IMR-90 (cell line): ENCODE measurements around the gene STAG1. TPM values are rescaled to one million over a fixed set of nuclear protein-coding genes. Genes with fewer than 3 reads are reported as not detected.
"Not testable (repeated sequence)": the region's sequence is repeated elsewhere in the genome, so short reads cannot be mapped to it uniquely, and the experiment has no call there.

Source experiments
- ATAC-seq: fragments of 200-7000 bp; cut with Tn5 transposase; 2 replicates; pipeline ENCODE4 v1.9.1; 2020; ENCODE audit warnings: low read depth, mild to moderate bottlenecking, moderate library complexity
- BruUV-seq: library from RNA; stranded (reverse); fragments of 400-500 nt; replicated peaks from 2 replicates; lab custom pipeline; 2021; lab: Mats Ljungman, UMichigan
- CTCF ChIA-PET: fragments of 300-600 bp; formaldehyde crosslinking; extraction: SDS; loops from one replicate; lab custom pipeline; 2021; ENCODE audit warnings: antibody characterized with exemption; lab: Yijun Ruan, JAX
- POLR2A ChIA-PET: fragments of 300-600 bp; sonication (Branson Sonifier 250); formaldehyde crosslinking; loops from one replicate; lab custom pipeline; 2022; ENCODE audit warnings: antibody characterized with exemption; ENCODE audit not compliant: unreplicated experiment; lab: Charles Lee
- DNase-seq: peaks from one replicate; pipeline ENCODE4 v3.0.0; 2013
- H2AFZ ChIP-seq: replicated peaks from 2 replicates; pipeline ENCODE3; 2013; ENCODE audit warnings: low read length, mild to moderate bottlenecking; ENCODE audit not compliant: poor library complexity
- H2AK5ac ChIP-seq: 2 replicates; pipeline ENCODE4 v1.6.1; 2013; ENCODE audit warnings: low read depth, low read length, inconsistent platforms
- H2AK9ac ChIP-seq: replicated peaks from 2 replicates; pipeline ENCODE3; 2013; ENCODE audit warnings: mild to moderate bottlenecking, low read depth, low read length, moderate library complexity; ENCODE audit not compliant: poor library complexity
- H2BK120ac ChIP-seq: 2 replicates; pipeline ENCODE4 v1.6.1; 2013; ENCODE audit warnings: low read depth, low read length, inconsistent platforms
- H2BK15ac ChIP-seq: 3 replicates; pipeline ENCODE4 v1.6.1; 2013; ENCODE audit warnings: low read depth, low read length, inconsistent platforms
- H2BK20ac ChIP-seq: 2 replicates; pipeline ENCODE4 v1.6.1; 2013; ENCODE audit warnings: low read depth, mild to moderate bottlenecking, inconsistent platforms, low read length, moderate library complexity
- H2BK5ac ChIP-seq: 2 replicates; pipeline ENCODE4 v1.6.1; 2013; ENCODE audit warnings: mild to moderate bottlenecking, low read depth, low read length, inconsistent platforms; ENCODE audit not compliant: poor library complexity, severe bottlenecking
- H3K14ac ChIP-seq: replicated peaks from 2 replicates; pipeline ENCODE4 v1.6.1; 2013; ENCODE audit warnings: low read depth, low read length, inconsistent platforms
- H3K18ac ChIP-seq: 2 replicates; pipeline ENCODE4 v1.6.1; 2013; ENCODE audit warnings: low read depth, low read length, control low read depth
- H3K23ac ChIP-seq: 2 replicates; pipeline ENCODE4 v1.6.1; 2013; ENCODE audit warnings: low read depth, low read length, inconsistent platforms
- H3K27ac ChIP-seq: 2 replicates; pipeline ENCODE4 v1.5.1; 2013; ENCODE audit warnings: mild to moderate bottlenecking, control low read depth, low read length; ENCODE audit not compliant: insufficient read depth
- H3K27me3 ChIP-seq: 2 replicates; pipeline ENCODE4 v1.6.1; 2013; ENCODE audit warnings: low read length; ENCODE audit not compliant: control insufficient read depth, insufficient read depth
- H3K36me3 ChIP-seq: 2 replicates; pipeline ENCODE4 v1.6.1; 2013; ENCODE audit warnings: low read length, mixed read lengths; ENCODE audit not compliant: control insufficient read depth, insufficient read depth
- H3K4ac ChIP-seq: 2 replicates; pipeline ENCODE4 v1.6.1; 2013; ENCODE audit warnings: low read depth, low read length, inconsistent platforms
- H3K4me1 ChIP-seq: 2 replicates; pipeline ENCODE4 v1.6.1; 2013; ENCODE audit warnings: low read length, mixed read lengths; ENCODE audit not compliant: control insufficient read depth, insufficient read depth
- H3K4me2 ChIP-seq: 2 replicates; pipeline ENCODE4 v1.6.1; 2013; ENCODE audit warnings: low read depth, mild to moderate bottlenecking, control low read depth, low read length, moderate library complexity
- H3K4me3 ChIP-seq: 2 replicates; pipeline ENCODE4 v1.5.1; 2013; ENCODE audit warnings: low read depth, mild to moderate bottlenecking, control low read depth, low read length, moderate library complexity; ENCODE audit not compliant: insufficient read depth
- H3K56ac ChIP-seq: 2 replicates; pipeline ENCODE4 v1.6.1; 2013; ENCODE audit warnings: low read length, inconsistent platforms; ENCODE audit not compliant: insufficient read depth; ENCODE audit errors: extremely low read depth
- H3K79me1 ChIP-seq, 2 experiments: 2 replicates each; pipeline ENCODE4 v1.6.1; 2013; ENCODE audit warnings: low read length in 2 of 2, inconsistent platforms in 1 of 2, low read depth in 1 of 2
- H3K9ac ChIP-seq: 2 replicates; pipeline ENCODE4 v1.6.1; 2013; ENCODE audit warnings: low read depth, low read length, control low read depth
- H3K9me1 ChIP-seq: 2 replicates; pipeline ENCODE4 v1.6.1; 2013; ENCODE audit warnings: low read length, inconsistent platforms; ENCODE audit not compliant: insufficient read depth
- H3K9me3 ChIP-seq: 2 replicates; pipeline ENCODE4 v1.6.1; 2013; ENCODE audit warnings: low read length; ENCODE audit not compliant: control insufficient read depth, insufficient read depth
- H4K20me1 ChIP-seq: 2 replicates; pipeline ENCODE4 v1.6.1; 2013; ENCODE audit warnings: low read length, inconsistent platforms; ENCODE audit not compliant: insufficient read depth
- H4K5ac ChIP-seq: 2 replicates; pipeline ENCODE4 v1.6.1; 2013; ENCODE audit warnings: mild to moderate bottlenecking, low read depth, low read length, control low read depth
- H4K8ac ChIP-seq, 2 experiments: 2 replicates each; pipeline ENCODE4 v1.6.1; 2013; ENCODE audit warnings: low read depth in 2 of 2, low read length in 2 of 2, control low read depth in 1 of 2, inconsistent platforms in 1 of 2
- H4K91ac ChIP-seq: 2 replicates; pipeline ENCODE4 v1.6.1; 2013; ENCODE audit warnings: low read depth, low read length, inconsistent platforms; ENCODE audit not compliant: insufficient read depth
- MXI1 ChIP-seq: IDR thresholded peaks from 2 replicates; pipeline ENCODE4 v1.6.1; 2012; ENCODE audit warnings: low read depth, mild to moderate bottlenecking, low read length, moderate library complexity, borderline replicate concordance
- NFE2L2 ChIP-seq: fragments of 150-350 bp; IDR thresholded peaks from 2 replicates; pipeline ENCODE4 v1.6.1; 2016; ENCODE audit warnings: low read depth, mild to moderate bottlenecking, low read length
- SMC3 ChIP-seq: fragments of 150-350 bp; IDR thresholded peaks from 2 replicates; pipeline ENCODE4 v1.6.1; 2016; ENCODE audit warnings: low read depth, mild to moderate bottlenecking, antibody characterized with exemption, low read length, moderate library complexity
- WGBS, 2 experiments: methylation state at CpG; one replicate each; pipeline versions ENCODE4 v1.1.5 to v1.1.7; 2013; ENCODE audit warnings: missing lambda C conversion rate in 2 of 2; ENCODE audit not compliant: insufficient read length in 1 of 2; ENCODE audit errors: extremely low coverage in 2 of 2; 5-methylcytosine and 5-hydroxymethylcytosine counted together
- dilution Hi-C: fragments of 300-500 bp; cut with HindIII; formaldehyde crosslinking; loops from one replicate; pipeline ENCODE4 v1.14.3; 2018; ENCODE audit warnings: low sequenced_read_pairs; ENCODE audit not compliant: unreplicated experiment
- in situ Hi-C: fragments of 300-500 bp; cut with MboI; formaldehyde crosslinking; loops from 3 replicates; pipeline ENCODE4 v1.14.3; 2019; ENCODE audit warnings: low sequenced_read_pairs, inconsistent platforms, mixed read lengths
- intact Hi-C: fragments of 100-400 bp; cut with micrococcal nuclease; formaldehyde crosslinking; loops from 2 replicates; pipeline ENCODE4 v1.10.0; 2022
- polyA plus RNA-seq, 3 experiments: library from polyadenylated mRNA; depleted of rRNA; stranded (reverse); fragments of >200 nt; gene quantifications; 2 replicates each; pipeline ENCODE4 v1.2.3, GENCODE V29; 2012; ENCODE audit warnings: low replicate concordance in 1 of 3
- total RNA-seq: library from RNA; depleted of rRNA; stranded (reverse); fragments of >200 nt; gene quantifications from 2 replicates; pipeline ENCODE4 v1.2.3, GENCODE V29; 2012

Gene STAG1
- total and polyA plus RNA-seq, 2 of the 4 experiments (the other 2 are of a cell fraction), result 9.6 to 32.3 TPM

- dilution Hi-C loops (no loop called here), intact Hi-C loops (loop anchor here (10.0 kb wide), 1 partner anchor 124 kb away; no protein-coding TSS in a partner anchor), in situ Hi-C loops (no loop called here)
- ChIA-PET CTCF (interaction anchor here (0.5 to 0.6 kb wide), 2 partner anchors 110 to 228 kb away, joined by 3 read pairs; no protein-coding TSS in a partner anchor), POLR2A (no interaction called here)
- TF ChIP-seq SMC3 (no peak), MXI1 (no peak), NFE2L2 (no peak)
- ATAC-seq (no peak), DNase-seq (no peak)
- Histone ChIP-seq H4K8ac (no peak overlapping the region), H4K5ac (no peak overlapping the region), H2AK9ac (no peak overlapping the region), H3K9ac (no peak overlapping the region), H3K27me3 (no peaks in the 10 kb centered on the region), H4K91ac (no peak overlapping the region), H2BK15ac (no peak overlapping the region), H3K56ac (no peak overlapping the region), H2AK5ac (no peak overlapping the region), H3K4me3 (no peak overlapping the region), H3K9me1 (peaks cover 2% of the 10 kb centered on the region; the same call in 1 of the 2 replicates), H3K36me3 (peaks cover 2% of the 10 kb centered on the region; the same call in 1 of the 2 replicates), H4K20me1 (no peaks in the 10 kb centered on the region; the same call in 1 of the 2 replicates), H3K27ac (no peak overlapping the region), H2BK20ac (no peak overlapping the region), H3K4me1 (no peaks in the 10 kb centered on the region), H3K4ac (no peak overlapping the region), H2BK120ac (no peak overlapping the region), H2AFZ (no peak overlapping the region), H3K9me3 (no peaks in the 10 kb centered on the region), H3K14ac (no peak overlapping the region), H3K4me2 (no peak overlapping the region), H3K79me1 (peaks cover 19 to 44% of the 10 kb centered on the region in 2 experiments), H3K18ac (no peak overlapping the region), H3K23ac (no peak overlapping the region), H2BK5ac (no peak overlapping the region)
- BruUV-seq, result no TSS peak
Measured at GRCh38 chr3:136620436-136620835, 131.7 kb downstream of the STAG1 start.

- H3K4me1 ChIP-seq, H3K36me3 ChIP-seq, BruUV-seq, H2BK120ac ChIP-seq, H3K9me3 ChIP-seq, H3K4me3 ChIP-seq, H3K27ac ChIP-seq, H2AK5ac ChIP-seq, H4K8ac ChIP-seq, H3K27me3 ChIP-seq, H4K91ac ChIP-seq, H2BK20ac ChIP-seq, dilution Hi-C loops, H3K4ac ChIP-seq, H3K14ac ChIP-seq, H3K9ac ChIP-seq, H3K23ac ChIP-seq, H4K5ac ChIP-seq, H2BK15ac ChIP-seq, H2AFZ ChIP-seq, CTCF ChIA-PET, H2BK5ac ChIP-seq, intact Hi-C loops, H4K20me1 ChIP-seq, ATAC-seq, in situ Hi-C loops, POLR2A ChIA-PET, DNase-seq, H3K4me2 ChIP-seq, H2AK9ac ChIP-seq, H3K18ac ChIP-seq, H3K56ac ChIP-seq, H3K9me1 ChIP-seq: not testable (repeated sequence)
- peaks cover 22 to 39% of the 10 kb centered on the region in 2 experiments for H3K79me1 ChIP-seq
- WGBS, 2 experiments, result no CpG with 5 or more reads among the region's 6 CpGs
Measured at GRCh38 chr3:136617969-136618525, 134.1 kb downstream of the STAG1 start.
